Measurements from ENCODE around the gene PAMR1.
"Not testable (repeated sequence)": the region's sequence is repeated elsewhere in the genome, so short reads cannot be mapped to it uniquely, and the experiment has no call there.

PAMR1 gene

GRCh38 chr11:35541621-35542375, 16.4 kb upstream of the PAMR1 start:
- DNase-seq, result no peak

GRCh38 chr11:35540526-35540925, 15.1 kb upstream of the PAMR1 start:
- no peak for DNase-seq

GRCh38 chr11:35539781-35540281, 14.4 kb upstream of the PAMR1 start:
- no peak for DNase-seq

GRCh38 chr11:35539256-35539655, 13.8 kb upstream of the PAMR1 start:
- no peak for DNase-seq

- DNase-seq, result no peak
Measured at GRCh38 chr11:35536470-35536869, 11.1 kb upstream of the PAMR1 start.

- no peak for DNase-seq
Measured at GRCh38 chr11:35531246-35531645, 5.8 kb upstream of the PAMR1 start.

GRCh38 chr11:35529971-35530495, 4.6 kb upstream of the PAMR1 start:
- DNase-seq, result no peak

DNA sequence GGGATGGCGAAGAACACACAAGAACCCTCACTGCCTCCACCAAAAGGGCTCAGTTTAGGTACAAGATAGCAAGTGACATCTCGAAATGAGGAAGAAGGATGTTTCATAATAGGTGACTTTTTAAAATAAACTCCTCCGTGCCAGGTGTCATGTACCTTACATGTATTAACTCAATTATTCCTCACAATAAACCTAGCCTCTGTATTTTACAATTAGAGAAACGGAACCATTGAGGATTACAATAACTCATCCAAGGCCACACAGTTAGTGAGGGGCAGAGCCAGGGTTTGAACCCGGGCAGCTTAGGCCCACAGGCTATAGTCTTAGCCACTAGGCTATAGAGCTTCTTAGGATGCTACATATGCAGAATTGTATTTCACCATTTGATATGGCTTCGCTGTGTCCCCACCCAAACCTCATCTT, 965 bp upstream of the PAMR1 start:
- no peak for DNase-seq

GRCh38 chr11:35524780-35525179, 636 bp downstream of the PAMR1 start:
- DNase-seq, result no peak

- no peak for DNase-seq
Measured at GRCh38 chr11:35523861-35524260, 1.6 kb downstream of the PAMR1 start.

- no peak for DNase-seq
Measured at GRCh38 chr11:35523331-35523768, 2.1 kb downstream of the PAMR1 start.

DNA sequence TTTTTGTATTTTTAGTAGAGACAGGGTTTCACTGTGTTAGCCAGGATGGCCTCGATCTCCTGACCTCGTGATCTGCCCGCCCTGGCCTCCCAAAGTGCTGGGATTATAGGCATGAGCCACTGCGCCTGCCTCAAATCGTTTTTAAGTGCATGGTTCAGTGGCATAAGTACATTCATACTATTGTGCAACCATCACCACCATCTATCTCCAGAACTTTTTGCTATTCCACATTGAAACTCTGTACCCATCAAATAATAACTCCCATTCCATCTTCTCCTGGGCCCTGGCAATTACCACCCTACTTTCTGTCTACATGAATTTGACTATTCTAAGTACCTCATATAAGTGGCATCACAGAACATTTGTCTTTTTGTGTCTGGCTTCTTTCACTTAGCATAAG, 3.3 kb downstream of the PAMR1 start:
- not testable (repeated sequence) for DNase-seq

- DNase-seq, result no peak
Measured at GRCh38 chr11:35520376-35520775, 5.0 kb downstream of the PAMR1 start.

DNA sequence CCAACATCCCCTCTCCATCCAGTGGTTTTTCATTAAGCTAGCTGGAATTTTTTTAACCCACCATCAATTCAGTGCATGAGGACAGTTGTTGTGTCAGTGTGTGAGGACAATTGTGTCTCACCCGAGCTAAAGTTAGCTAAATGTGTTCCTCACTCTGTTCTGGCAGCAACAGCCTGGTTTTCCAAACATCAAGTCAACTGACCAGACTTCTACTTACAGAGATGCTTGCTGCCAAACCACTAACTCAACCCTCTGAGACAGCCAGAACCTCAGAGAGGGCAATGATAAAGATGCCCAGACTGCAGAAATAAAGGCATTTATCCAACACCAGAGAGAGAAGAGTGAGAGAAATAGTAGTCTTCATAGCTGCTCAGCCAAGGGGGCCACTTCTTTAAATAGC, 6.7 kb downstream of the PAMR1 start:
- DNase-seq, result no peak

GRCh38 chr11:35517481-35517880, 7.9 kb downstream of the PAMR1 start:
- no peak for DNase-seq

DNA sequence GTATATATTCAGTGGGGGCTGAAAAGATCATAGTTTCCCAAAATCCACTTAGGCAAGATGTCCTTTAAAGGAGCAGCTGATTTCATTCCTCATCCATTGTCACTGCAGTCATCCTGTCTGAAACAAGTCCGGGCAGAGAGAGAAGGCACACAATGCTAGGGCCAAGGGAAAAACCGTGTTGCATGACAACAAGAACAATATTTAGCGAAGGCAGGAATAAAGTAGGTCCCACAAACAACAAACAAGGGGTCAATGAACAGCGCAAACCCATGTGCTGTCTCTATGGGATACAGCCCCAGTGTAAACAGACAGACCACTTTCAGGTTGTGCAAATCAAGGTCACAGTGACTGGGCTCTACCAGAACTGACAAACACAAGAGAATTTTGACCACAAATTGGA, 9.0 kb downstream of the PAMR1 start:
- no peak for DNase-seq

DNA sequence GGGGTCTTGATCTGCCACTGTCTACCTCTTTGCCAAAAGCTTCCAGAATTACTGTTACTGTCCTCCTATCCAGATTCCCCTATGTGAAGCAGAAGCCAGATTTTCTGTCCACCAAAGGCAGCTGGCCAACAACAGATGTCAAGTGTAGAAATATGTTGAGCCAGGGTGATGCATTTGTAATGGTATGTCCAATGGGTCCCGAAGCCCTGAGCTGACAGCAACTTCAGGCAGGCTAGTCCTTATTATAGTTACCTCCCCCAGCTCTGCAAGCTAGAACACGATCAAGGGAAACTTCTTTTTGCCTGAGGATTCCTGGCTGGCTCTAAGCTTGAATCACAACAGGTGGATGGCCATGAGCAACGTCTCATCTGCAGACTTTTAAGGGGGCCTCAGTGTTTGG, 10.2 kb downstream of the PAMR1 start:
- DNase-seq, result no peak

GRCh38 chr11:35514481-35514880, 10.9 kb downstream of the PAMR1 start:
- no peak for DNase-seq

- no peak for DNase-seq
Measured at GRCh38 chr11:35511666-35512065, 13.8 kb downstream of the PAMR1 start.

DNA sequence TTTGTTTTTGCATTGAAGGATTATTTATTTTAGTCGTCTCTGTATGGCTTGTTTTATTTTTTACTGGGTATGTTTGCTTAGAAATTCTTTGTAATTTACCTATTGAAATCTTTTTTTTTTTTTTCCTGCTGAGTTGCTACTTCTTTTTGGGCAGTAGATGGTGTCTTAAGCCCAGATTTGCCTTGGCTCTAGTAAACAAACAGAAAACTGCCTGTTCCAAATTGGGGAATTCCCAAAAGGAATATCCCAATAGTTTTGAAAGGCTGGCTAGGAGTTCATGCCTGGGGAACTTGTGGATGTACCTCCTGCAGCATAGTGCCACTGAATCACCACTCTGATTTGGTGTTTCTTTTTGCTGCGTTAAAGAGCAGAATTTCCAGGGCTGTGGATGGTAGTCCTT, 17.7 kb downstream of the PAMR1 start:
- no peak for DNase-seq

GRCh38 chr11:35501776-35502175, 23.6 kb downstream of the PAMR1 start:
- no peak for DNase-seq

DNA sequence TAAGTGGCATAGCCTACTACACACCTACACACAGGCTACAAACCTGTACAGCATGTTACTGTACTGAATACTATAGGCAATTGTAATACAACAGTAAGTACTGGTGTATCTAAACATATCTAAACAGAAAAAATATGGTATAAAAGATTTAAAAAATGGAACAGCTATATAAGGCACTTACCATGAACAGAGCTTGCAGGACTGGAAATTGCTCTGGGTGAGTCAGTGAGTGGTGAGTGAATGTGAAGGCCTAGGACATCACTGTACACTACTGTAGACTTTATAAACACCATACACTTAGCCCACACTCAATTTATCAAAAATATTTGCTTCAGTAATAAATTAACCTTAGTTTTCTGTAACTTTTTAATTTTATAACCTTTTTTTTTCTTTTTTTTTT, 24.7 kb downstream of the PAMR1 start:
- no peak for DNase-seq

DNA sequence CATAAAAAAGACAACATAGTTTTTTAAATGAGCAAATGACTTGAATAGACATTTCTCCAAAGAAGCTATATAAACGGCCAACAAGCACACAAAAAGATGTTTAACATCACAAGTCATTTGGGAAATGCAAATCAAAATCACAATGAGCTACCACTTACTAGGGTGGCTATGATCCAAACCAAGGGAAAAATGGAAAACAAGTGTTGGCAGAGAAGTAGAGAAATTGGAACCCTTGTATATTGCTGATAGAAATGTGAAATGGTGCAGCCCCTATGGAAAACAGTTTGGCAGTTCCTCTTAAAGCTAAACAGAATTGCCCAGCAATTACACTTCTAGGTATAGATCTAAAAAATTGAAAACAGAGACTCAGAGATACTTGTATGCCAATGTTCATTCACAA, 29.0 kb downstream of the PAMR1 start:
- no peak for DNase-seq

- DNase-seq, result no peak
Measured at GRCh38 chr11:35494957-35495490, 30.4 kb downstream of the PAMR1 start.
